RWPE1 (cell line): ENCODE measurements around the gene CDR2.
"Not testable (repeated sequence)": the region's sequence is repeated elsewhere in the genome, so short reads cannot be mapped to it uniquely, and the experiment has no call there.

Source experiments
- CTCF ChIA-PET: fragments of 350-600 bp; sonication (Branson Sonifier 250); formaldehyde crosslinking; extraction: SDS; loops from one replicate; lab custom pipeline; 2021; lab: Yijun Ruan, JAX
- POLR2A ChIA-PET: fragments of 400-600 bp; formaldehyde crosslinking; extraction: SDS; loops from one replicate; lab custom pipeline; 2020; ENCODE audit warnings: antibody characterized with exemption; ENCODE audit not compliant: low non-redundant PET; lab: Yijun Ruan, JAX
- DNase-seq: peaks from one replicate; pipeline ENCODE4 v3.0.0; 2012; ENCODE audit warnings: low spot score
- H3K27ac ChIP-seq: fragments of 450-650 bp; 2 replicates; pipeline ENCODE4 v1.5.1; 2017
- CTCF ChIP-seq: fragments of 450-650 bp; conservative IDR thresholded peaks from 2 replicates; pipeline ENCODE4 v1.5.1; 2017; ENCODE audit warnings: low read depth, mild to moderate bottlenecking

CDR2 gene

GRCh38 chr16:22356930-22357634 is 17.3 kb downstream of the CDR2 start:
- ChIA-PET CTCF (interaction anchor here (0.6 to 1.1 kb wide), 2 partner anchors 11 to 15 kb away, joined by 3 read pairs; no protein-coding TSS in a partner anchor), POLR2A (no interaction called here)
- no peak overlapping the region for H3K27ac ChIP-seq
- no peak for TF ChIP-seq CTCF
- no peak for DNase-seq

- DNase-seq: no peak
- CTCF ChIA-PET: interaction anchor here (0.6 kb wide), 1 partner anchor 36 kb away, joined by 3 read pairs; no protein-coding TSS in a partner anchor
- H3K27ac ChIP-seq: no peak overlapping the region
- TF ChIP-seq CTCF: no peak
- POLR2A ChIA-PET: no interaction called here
These were observed 18.9 kb downstream of the CDR2 start for GRCh38 chr16:22355487-22355908.

- no peak for TF ChIP-seq CTCF
- POLR2A ChIA-PET: no interaction called here
- CTCF ChIA-PET: no interaction called here
- DNase-seq: no peak
- H3K27ac ChIP-seq: no peak overlapping the region
These were observed 20.4 kb downstream of the CDR2 start for GRCh38 chr16:22353933-22354541.

GRCh38 chr16:22353191-22353919 is 21.1 kb downstream of the CDR2 start:
- DNase-seq: peak; percentile 32
- ChIA-PET CTCF (interaction anchor here (0.6 to 1.1 kb wide), 2 partner anchors 12 to 34 kb away, joined by 3 to 7 read pairs; no protein-coding TSS in a partner anchor), POLR2A (no interaction called here)
- no peak overlapping the region for H3K27ac ChIP-seq
- TF ChIP-seq CTCF: no peak

GRCh38 chr16:22352723-22353122 is 21.7 kb downstream of the CDR2 start:
- no peak for DNase-seq
- no peak overlapping the region for H3K27ac ChIP-seq
- no peak for TF ChIP-seq CTCF
- CTCF ChIA-PET: interaction anchor here (0.6 to 1.1 kb wide), 2 partner anchors 13 to 34 kb away, joined by 3 to 7 read pairs; no protein-coding TSS in a partner anchor
- POLR2A ChIA-PET: no interaction called here

DNA sequence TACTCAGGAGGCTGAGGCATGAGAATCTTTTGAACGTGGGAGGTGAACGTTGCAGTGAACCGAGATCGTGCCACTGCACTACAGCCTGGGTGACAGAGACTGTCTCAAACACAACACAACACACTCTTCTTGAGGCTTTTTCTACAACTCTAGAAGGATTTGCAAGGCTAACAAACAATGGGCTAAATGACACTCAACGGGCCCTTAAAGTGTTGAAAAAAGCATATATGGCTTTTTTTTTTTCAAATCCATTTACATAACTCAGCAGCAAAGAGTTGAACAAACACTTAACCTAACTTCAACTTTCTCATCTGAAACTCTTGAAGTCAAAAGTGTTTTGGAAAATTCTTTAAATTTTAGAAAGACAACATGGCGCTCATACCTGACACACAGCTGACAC is 22.3 kb downstream of the CDR2 start:
- H3K27ac ChIP-seq: no peak overlapping the region
- CTCF ChIA-PET: no interaction called here
- TF ChIP-seq CTCF: no peak
- DNase-seq: no peak
- POLR2A ChIA-PET: no interaction called here

DNA sequence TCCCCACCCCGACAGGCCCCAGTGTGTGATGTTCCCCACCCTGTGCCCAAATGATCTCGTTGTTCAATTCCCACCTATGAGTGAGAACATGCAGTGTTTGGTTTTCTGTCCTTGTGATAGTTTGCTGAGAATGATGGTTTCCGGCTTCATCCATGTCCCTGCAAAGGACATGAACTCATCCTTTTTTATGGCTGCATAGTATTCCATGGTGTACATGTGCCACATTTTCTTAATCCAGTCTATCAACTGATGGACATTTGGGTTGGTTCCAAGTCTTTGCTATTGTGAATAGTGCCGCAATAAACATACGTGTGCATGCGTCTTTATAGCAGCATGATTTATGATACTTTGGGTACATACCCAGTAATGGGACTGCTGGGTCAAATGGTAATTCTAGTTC is 23.4 kb downstream of the CDR2 start:
- CTCF ChIA-PET, DNase-seq, POLR2A ChIA-PET, H3K27ac ChIP-seq: not testable (repeated sequence)
